Measurements from ENCODE around the gene ARMH4.

DNA sequence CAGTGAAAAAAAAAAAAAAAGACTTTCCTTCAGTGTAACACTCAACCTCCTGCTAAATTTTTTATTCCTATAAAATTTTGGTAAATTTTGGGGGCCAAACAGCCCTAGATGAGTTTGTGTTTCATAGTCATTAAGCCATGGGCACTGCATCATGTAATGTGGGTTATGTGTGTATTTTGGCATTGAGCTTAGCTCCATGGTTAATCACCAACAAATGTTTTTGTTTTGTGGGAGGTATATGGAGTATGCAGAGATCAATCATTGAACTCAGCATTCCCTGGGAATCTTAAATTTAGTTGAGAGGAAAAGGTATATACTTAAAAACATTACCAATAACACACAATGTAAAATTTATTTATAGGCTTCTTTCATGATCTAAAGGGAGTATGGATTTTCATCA, 8.5 kb upstream of the ARMH4 start:
- TF ChIP-seq, protein P1, sequence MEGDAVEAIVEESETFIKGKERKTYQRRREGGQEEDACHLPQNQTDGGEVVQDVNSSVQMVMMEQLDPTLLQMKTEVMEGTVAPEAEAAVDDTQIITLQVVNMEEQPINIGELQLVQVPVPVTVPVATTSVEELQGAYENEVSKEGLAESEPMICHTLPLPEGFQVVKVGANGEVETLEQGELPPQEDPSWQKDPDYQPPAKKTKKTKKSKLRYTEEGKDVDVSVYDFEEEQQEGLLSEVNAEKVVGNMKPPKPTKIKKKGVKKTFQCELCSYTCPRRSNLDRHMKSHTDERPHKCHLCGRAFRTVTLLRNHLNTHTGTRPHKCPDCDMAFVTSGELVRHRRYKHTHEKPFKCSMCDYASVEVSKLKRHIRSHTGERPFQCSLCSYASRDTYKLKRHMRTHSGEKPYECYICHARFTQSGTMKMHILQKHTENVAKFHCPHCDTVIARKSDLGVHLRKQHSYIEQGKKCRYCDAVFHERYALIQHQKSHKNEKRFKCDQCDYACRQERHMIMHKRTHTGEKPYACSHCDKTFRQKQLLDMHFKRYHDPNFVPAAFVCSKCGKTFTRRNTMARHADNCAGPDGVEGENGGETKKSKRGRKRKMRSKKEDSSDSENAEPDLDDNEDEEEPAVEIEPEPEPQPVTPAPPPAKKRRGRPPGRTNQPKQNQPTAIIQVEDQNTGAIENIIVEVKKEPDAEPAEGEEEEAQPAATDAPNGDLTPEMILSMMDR (optimal IDR thresholded peaks at IDR 0.05 in 1 of 3, IDR thresholded peaks at IDR 0.05 in 1 of 3, conservative IDR thresholded peaks at IDR 0.05 in 1 of 3; ENCODE audit: extremely low read depth in 1 of 3, insufficient read depth in 2 of 3, low read length in 3 of 3), result no peak
- no peak for TF ChIP-seq EZH2 (IDR thresholded peaks at IDR 0.05; ENCODE audit: low read length)

Data from keratinocyte (primary cell).